Peyer's patch (tissue), 4 donors: ENCODE data around the gene LAMA1.

Experiments
- POLR2A ChIP-seq, 2 donors: fragments of 450-650 bp; IDR thresholded peaks; one replicate each; pipeline ENCODE4 v1.5.1; 2017; ENCODE audit warnings: antibody characterized with exemption in 2 of 2, mild to moderate bottlenecking in 2 of 2, moderate library complexity in 2 of 2
- TF ChIP-seq, protein P1 (sequence below), 6 experiments: fragments of 450-650 bp in 4 of 6; fragments of 200-600 bp in 2 of 6; sonication (generic) in 1 of 6; IDR thresholded peaks; one replicate each; pipeline ENCODE4 v1.5.1; 2017 to 2019; ENCODE audit warnings: antibody characterized with exemption in 6 of 6, mild to moderate bottlenecking in 3 of 6, moderate library complexity in 1 of 6

DNA sequence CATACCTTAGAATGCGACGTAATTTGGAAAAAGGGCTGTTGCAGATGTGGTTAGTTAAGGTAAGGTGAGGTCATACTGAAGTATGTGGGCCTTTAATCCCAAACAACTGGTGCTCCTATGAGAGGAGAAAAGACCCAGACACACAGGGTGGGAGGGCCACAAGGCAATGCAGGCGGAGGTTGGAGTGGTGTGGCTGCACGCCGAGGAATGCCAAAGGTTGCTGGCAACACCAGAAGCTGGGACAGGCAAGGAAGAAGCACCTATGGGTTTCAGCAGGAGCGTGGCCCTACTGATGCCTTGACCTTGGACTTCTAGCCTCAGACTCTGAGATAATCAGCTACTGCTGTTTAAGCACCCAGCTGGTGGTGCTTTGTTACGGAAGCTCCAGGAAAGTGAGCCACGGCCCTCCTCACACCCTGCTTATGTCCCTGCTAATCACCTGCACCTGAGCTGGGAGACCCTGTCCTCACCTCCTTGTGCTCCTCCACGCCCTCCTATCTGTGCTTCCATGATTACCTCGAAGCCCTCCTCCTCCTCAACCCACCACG lies 48.3 kb upstream of the LAMA1 start:
- TF ChIP-seq, protein P1, sequence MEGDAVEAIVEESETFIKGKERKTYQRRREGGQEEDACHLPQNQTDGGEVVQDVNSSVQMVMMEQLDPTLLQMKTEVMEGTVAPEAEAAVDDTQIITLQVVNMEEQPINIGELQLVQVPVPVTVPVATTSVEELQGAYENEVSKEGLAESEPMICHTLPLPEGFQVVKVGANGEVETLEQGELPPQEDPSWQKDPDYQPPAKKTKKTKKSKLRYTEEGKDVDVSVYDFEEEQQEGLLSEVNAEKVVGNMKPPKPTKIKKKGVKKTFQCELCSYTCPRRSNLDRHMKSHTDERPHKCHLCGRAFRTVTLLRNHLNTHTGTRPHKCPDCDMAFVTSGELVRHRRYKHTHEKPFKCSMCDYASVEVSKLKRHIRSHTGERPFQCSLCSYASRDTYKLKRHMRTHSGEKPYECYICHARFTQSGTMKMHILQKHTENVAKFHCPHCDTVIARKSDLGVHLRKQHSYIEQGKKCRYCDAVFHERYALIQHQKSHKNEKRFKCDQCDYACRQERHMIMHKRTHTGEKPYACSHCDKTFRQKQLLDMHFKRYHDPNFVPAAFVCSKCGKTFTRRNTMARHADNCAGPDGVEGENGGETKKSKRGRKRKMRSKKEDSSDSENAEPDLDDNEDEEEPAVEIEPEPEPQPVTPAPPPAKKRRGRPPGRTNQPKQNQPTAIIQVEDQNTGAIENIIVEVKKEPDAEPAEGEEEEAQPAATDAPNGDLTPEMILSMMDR (IDR thresholded peaks at IDR 0.05), result no peak
- TF ChIP-seq POLR2A (IDR thresholded peaks at IDR 0.05), result no peak
